ENCODE results near the gene RTP5.
A peak's percentile ranks its signal among the peaks of the same experiment; 100 is the strongest.

RTP5 gene

GRCh38 chr2:241855245-241855887 is 14.2 kb upstream of the RTP5 start:
- DNase-seq (ENCODE audit: low read depth, low spot score): no peak
- H3K4me3 ChIP-seq (ENCODE audit: low read length): no peak overlapping the region

DNA sequence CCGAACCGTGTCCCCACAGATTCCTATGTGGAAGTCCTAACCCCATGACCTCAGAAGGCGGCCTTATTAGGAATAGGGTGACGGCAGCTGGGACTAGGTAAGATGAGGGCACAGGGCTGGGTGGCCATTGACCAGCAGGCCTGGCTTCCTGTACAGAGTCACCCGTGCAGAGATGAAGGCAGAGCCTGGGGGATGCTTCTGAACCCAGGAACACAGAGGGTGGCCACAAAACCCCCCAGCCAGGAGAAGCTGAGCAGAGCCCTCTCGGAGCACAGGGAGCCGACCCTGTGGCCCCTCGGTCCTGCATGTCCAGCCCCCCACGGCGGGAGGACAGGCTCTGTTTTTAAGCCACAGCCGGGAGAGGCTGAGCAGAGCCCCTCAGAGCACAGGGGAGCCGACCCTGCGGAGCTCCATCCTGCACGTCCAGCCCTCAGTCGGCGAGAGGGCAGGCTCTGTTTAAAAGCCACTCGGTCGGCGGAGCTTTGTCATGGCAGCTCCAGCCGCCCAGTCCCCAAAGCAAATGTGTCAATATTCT is 13.6 kb upstream of the RTP5 start:
- no peak overlapping the region for H3K4me3 ChIP-seq (ENCODE audit: low read length)
- no peak for DNase-seq (ENCODE audit: low read depth, low spot score)

GRCh38 chr2:241857041-241857541 is 12.4 kb upstream of the RTP5 start:
- H3K4me3 ChIP-seq (ENCODE audit: low read length): no peak overlapping the region
- DNase-seq (ENCODE audit: low read depth, low spot score): no peak

DNA sequence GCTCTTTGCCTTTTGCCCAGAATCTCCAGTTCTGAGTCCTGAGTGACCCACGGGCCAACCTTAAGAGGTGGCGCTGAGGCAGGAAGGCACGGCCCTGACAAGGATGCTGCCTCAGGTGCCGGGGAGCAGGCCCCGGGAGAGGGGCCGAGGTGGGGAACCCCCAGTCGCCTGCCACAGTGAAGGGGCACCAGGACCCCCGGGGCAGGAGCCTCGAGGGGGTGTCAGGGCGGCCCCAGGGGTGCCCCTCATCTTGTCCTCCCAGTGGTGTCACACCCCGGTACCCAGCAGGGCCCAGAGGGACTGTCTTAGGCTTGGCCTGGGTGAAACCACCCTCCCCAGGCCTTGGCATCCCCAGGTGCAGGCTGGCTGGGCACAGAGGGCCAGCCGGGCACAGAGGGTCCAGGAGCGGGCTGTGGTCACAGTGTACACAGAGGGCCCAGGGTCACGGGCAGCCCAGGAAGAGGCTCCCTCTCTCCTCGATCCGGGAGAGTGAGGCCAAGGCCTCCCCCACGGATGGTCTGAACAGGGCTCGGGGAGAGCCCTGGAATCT is 11.9 kb upstream of the RTP5 start:
- no peak overlapping the region for H3K4me3 ChIP-seq (ENCODE audit: low read length)
- no peak for DNase-seq (ENCODE audit: low read depth, low spot score)

- H3K4me3 ChIP-seq (ENCODE audit: low read length): peak within 1 kb of the TSS; percentile 25
- DNase-seq (ENCODE audit: low read depth, low spot score): no peak
Observed at GRCh38 chr2:241858206-241859016, 11.1 kb upstream of the RTP5 start, which contains the start of gene PDCD1. PDCD1 (minus strand) TSS chr2:241858894; CDS start chr2:241858838, 56 bp downstream.

DNA sequence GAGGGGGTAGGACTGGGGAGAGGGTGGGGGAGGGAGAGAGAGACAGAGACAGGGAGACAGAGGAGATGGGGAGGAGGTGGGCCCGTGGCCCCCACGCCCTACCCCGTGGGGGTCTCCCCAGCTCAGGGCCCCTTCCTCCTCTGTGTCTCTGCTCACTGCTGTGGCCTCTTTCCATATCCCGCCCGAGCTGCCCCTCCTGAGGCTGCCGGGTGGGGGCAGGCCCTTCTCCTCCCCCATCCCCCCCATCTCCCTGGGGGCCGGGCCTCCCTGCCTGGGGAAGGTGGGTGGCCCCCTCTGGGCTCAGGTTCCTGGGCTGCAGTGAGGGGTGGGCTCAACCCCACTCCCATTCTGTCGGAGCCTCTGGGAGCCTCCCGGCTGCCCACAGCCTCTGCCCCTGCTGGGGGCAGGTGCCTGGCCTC is 10.5 kb upstream of the RTP5 start:
- DNase-seq (ENCODE audit: low read depth, low spot score): no peak
- no peak overlapping the region for H3K4me3 ChIP-seq (ENCODE audit: low read length)

DNA sequence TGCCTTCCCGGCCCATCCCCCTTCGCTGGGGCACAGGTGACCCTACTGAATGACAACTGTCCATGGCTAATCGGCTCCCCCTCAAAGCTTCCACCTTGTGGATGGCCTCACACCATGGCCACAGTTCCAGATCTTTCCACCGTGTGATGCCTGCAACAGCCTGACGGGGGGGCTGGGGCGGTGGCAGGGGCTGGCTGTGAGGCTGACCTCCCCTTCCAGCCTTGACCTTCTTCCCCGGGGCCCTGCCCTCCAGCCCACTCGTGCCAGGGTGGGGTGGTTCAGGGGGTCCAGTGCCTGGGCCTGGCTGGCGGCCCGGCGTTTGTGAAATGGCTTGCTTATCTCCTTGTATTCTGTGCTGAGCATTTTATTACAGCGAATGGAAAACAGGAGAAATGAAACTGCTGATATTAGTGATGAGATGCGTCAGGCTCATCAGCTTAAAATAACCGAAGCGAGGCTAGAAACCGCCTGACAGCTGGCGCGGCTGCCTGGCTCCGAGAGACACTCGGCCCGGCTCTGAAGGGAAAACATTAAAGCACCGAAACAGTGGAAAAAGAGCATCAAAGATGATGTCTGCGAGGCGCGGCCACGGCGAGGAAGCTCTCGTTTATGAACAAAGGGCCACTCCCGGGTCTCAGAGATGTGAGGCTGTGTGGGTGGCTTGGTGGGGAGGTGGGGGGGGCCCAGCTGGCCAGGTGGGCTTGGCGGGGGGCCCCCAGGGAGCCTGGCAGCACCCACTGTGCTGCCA is 9.9 kb upstream of the RTP5 start:
- peak; percentile 68 for DNase-seq (ENCODE audit: low read depth, low spot score)
- peak overlapping the region; percentile 25 for H3K4me3 ChIP-seq (ENCODE audit: low read length)

- no peak for DNase-seq (ENCODE audit: low read depth, low spot score)
- no peak overlapping the region; the same call in 1 of the 2 replicates for H3K4me3 ChIP-seq (ENCODE audit: low read length)
Observed at GRCh38 chr2:241860184-241861078, 9.1 kb upstream of the RTP5 start.

GRCh38 chr2:241861264-241861663 is 8.3 kb upstream of the RTP5 start:
- H3K4me3 ChIP-seq (ENCODE audit: low read length): no peak overlapping the region
- DNase-seq (ENCODE audit: low read depth, low spot score): no peak

- no peak overlapping the region for H3K4me3 ChIP-seq (ENCODE audit: low read length)
- no peak for DNase-seq (ENCODE audit: low read depth, low spot score)
Observed at GRCh38 chr2:241862093-241862492, 7.4 kb upstream of the RTP5 start.

DNA sequence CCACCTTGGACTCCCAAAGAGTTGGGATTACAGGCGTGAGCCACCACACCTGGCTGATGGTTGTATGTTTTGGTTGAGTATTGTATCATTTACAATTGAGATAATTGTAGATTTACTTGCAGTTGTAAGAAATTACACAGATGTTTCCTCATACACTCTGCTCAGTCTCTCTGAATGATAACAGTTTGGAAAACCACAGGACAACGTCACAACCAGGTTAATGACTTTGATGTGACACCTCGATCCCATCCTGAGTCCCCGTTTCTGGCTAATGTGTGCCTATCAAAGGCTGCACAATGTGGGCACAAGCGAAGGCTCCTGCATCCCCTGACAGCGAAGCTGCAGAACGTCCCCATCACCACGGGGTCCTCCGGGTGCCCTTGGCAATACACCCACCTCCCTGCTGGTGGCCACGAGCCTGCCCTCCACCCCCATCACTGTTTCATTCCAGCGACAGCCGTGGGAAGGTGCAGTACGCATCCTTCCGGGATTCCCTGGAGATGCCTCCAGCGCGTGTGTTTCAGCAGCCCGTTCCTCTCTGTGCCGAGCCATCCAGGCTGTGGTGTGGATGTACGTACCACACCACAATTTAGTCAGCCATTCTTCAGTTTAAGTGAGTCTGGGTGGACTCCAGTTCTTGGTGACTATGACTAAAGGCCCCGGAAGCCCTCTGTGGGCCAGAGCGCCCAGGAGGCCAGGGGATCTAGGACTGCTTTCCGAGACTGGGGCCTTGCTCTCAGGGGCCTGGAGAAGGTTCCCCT is 6.6 kb upstream of the RTP5 start:
- peak; percentile 69 for DNase-seq (ENCODE audit: low read depth, low spot score)
- no peak overlapping the region for H3K4me3 ChIP-seq (ENCODE audit: low read length)

- no peak for DNase-seq (ENCODE audit: low read depth, low spot score)
- H3K4me3 ChIP-seq (ENCODE audit: low read length): no peak overlapping the region
Observed at GRCh38 chr2:241863536-241863954, 6.0 kb upstream of the RTP5 start.

DNA sequence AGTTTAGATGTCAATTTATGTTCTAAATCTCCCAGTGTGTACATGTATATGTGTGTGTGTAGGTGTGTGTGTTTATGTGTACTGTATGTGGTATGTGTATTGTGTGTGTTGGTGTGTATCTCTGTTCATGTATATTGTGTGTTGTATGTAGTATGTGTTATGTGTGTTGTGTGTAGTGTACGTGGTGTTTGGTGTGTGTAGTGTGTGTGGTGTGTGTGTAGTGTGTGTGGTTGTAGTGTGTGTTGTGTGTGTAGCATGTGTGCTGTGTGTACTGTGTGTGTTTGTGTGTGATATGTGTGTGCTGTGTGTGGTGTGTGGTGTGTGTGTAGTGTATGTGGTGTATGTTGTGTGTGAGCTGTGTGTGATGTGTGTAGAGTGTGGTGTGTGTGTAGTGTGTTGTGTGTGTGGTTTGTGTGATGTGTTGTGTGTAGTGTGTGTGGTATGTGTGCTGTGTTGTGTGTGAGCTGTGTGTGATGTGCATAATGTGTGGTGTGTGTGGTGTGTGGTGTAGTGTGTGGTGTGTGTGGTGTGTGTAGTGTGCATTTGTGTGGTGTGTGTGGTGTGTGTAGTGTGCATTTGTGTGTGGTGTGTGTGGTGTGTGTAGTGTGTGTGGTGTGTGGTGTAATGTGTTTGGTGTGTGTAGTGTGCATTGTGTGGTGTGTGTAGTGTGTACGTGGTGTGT is 5.2 kb upstream of the RTP5 start:
- no peak for DNase-seq (ENCODE audit: low read depth, low spot score)
- no peak overlapping the region for H3K4me3 ChIP-seq (ENCODE audit: low read length)

DNA sequence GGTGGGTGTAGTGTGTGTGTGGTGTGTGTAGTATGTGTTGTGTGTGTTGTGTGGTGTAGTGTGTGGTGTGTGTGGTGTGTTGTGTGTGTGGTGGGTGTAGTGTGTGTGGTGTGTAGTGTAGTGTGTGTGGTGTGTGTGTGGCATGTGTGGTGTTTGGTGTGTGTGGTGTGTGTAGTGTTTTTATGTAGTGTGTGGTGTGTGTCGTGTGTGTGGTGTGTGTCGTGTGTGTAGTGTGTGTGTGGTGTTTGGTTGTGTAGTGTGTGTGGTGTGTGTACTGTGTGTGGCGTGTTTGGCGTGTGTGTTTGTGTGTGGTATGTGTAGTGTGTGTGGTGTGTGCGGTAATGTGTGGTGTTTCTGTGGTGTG is 4.7 kb upstream of the RTP5 start:
- H3K4me3 ChIP-seq (ENCODE audit: low read length): no peak overlapping the region
- no peak for DNase-seq (ENCODE audit: low read depth, low spot score)

DNA sequence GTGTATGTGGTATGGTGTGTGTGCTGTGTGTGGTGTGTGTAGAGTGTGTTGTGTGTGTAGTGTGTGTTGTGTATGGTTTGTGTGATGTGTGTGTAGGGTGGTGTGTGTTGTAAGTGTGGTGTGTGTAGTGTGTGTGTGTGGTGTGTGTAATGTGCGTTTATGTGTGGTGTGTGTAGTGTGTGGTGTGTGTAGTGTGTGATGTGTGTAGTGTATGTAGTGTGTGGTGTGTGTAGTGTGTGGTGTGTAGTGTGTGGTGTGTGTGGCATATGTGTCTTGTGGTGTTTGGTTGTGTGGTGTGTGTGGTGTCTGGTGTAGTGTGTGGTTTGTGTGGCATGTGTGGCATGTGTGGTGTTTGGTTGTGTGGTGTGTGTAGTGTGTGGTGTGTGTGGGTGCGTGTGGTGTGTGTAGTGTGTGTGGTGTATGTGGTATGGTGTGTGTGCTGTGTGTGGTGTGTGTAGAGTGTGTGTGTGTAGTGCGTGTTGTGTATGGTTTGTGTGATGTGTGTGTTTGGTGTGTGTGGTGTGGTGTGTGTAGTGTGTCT is 4.0 kb upstream of the RTP5 start:
- no peak for DNase-seq (ENCODE audit: low read depth, low spot score)
- H3K4me3 ChIP-seq (ENCODE audit: low read length): no peak overlapping the region

- DNase-seq (ENCODE audit: low read depth, low spot score): no peak
Observed at GRCh38 chr2:241865957-241866789, 3.4 kb upstream of the RTP5 start.

More at GRCh38 chr2:241865957-241866789, 3.4 kb upstream of the RTP5 start:
- H3K4me3 ChIP-seq (ENCODE audit: low read length): no peak overlapping the region

Measured in Jurkat, Clone E6-1 (cell line).